GM19468 (cell line): Measurements from ENCODE around the gene PLCXD1.

ENCODE experiments used
- ATAC-seq: cut with Tn5 transposase; IDR thresholded peaks from one replicate; pipeline ENCODE4 v1.9.1; 2021; ENCODE audit warnings: mild to moderate bottlenecking, moderate library complexity, moderate number of reproducible peaks; ENCODE audit not compliant: unreplicated experiment; ENCODE audit errors: extremely low read depth

Gene PLCXD1

GRCh38 chrX:332496-332860, 51.3 kb downstream of the PLCXD1 start:
- ATAC-seq, result no peak

- no peak for ATAC-seq
Measured at GRCh38 chrX:332916-333610, 51.9 kb downstream of the PLCXD1 start.

- no peak for ATAC-seq
Measured at GRCh38 chrX:333611-334311, 52.6 kb downstream of the PLCXD1 start.

- ATAC-seq, result no peak
Measured at GRCh38 chrX:334331-334891, 53.2 kb downstream of the PLCXD1 start.

GRCh38 chrX:334971-335757, 54.0 kb downstream of the PLCXD1 start:
- no peak for ATAC-seq

GRCh38 chrX:335758-336155, 54.6 kb downstream of the PLCXD1 start:
- ATAC-seq, result no peak

- ATAC-seq, result no peak
Measured at GRCh38 chrX:336227-336626, 55.0 kb downstream of the PLCXD1 start.

GRCh38 chrX:337331-337831, 56.2 kb downstream of the PLCXD1 start:
- ATAC-seq, result no peak

GRCh38 chrX:338281-338835, 57.2 kb downstream of the PLCXD1 start:
- ATAC-seq, result no peak

GRCh38 chrX:338836-339400, 57.7 kb downstream of the PLCXD1 start:
- ATAC-seq, result no peak

- no peak for ATAC-seq
Measured at GRCh38 chrX:340121-340520, 58.9 kb downstream of the PLCXD1 start.

- no peak for ATAC-seq
Measured at GRCh38 chrX:340641-341423, 59.7 kb downstream of the PLCXD1 start.

GRCh38 chrX:341541-342101, 60.4 kb downstream of the PLCXD1 start:
- no peak for ATAC-seq

- no peak for ATAC-seq
Measured at GRCh38 chrX:344371-344901, 63.3 kb downstream of the PLCXD1 start.

- no peak for ATAC-seq
Measured at GRCh38 chrX:345020-345925, 64.1 kb downstream of the PLCXD1 start.

GRCh38 chrX:346034-346813, 65.0 kb downstream of the PLCXD1 start:
- ATAC-seq, result no peak
